RWPE1 (cell line): ENCODE measurements around the gene CLCNKB.
"Not testable (repeated sequence)": the region's sequence is repeated elsewhere in the genome, so short reads cannot be mapped to it uniquely, and the experiment has no call there.

Experiments used
- CTCF ChIA-PET: fragments of 350-600 bp; sonication (Branson Sonifier 250); formaldehyde crosslinking; extraction: SDS; loops from one replicate; lab custom pipeline; 2021; lab: Yijun Ruan, JAX
- POLR2A ChIA-PET: fragments of 400-600 bp; formaldehyde crosslinking; extraction: SDS; loops from one replicate; lab custom pipeline; 2020; ENCODE audit warnings: antibody characterized with exemption; ENCODE audit not compliant: low non-redundant PET; lab: Yijun Ruan, JAX
- DNase-seq: peaks from one replicate; pipeline ENCODE4 v3.0.0; 2012; ENCODE audit warnings: low spot score
- H3K27ac ChIP-seq: fragments of 450-650 bp; 2 replicates; pipeline ENCODE4 v1.5.1; 2017
- TF ChIP-seq, protein P1 (sequence below): fragments of 450-650 bp; conservative IDR thresholded peaks from 2 replicates; pipeline ENCODE4 v1.5.1; 2017; ENCODE audit warnings: low read depth, mild to moderate bottlenecking

CLCNKB gene

DNA sequence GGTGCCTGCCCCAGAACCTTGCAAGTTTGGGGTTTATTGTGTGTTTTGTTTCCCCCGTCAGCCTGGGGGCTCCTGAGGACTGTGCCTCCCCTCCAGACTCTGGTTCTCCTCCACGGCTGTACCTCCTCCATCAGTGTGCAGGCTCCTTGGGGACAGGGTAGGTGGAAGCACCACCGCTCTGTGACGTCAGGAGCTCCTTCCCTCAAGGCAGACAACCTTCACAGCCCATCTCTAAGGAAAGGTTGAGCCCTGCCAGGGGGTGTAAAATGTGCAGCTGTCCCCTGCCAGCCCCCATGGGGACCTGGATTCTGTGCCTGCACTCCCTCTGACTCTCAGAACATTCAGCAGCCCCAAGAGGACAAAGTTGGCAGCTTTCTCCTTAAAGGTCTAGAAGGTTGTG is 25.3 kb upstream of the CLCNKB start:
- H3K27ac ChIP-seq = peak overlapping the region; percentile 25; the same call in 1 of the 2 replicates
- POLR2A ChIA-PET = no interaction called here
- no peak for DNase-seq
- TF ChIP-seq, protein P1, sequence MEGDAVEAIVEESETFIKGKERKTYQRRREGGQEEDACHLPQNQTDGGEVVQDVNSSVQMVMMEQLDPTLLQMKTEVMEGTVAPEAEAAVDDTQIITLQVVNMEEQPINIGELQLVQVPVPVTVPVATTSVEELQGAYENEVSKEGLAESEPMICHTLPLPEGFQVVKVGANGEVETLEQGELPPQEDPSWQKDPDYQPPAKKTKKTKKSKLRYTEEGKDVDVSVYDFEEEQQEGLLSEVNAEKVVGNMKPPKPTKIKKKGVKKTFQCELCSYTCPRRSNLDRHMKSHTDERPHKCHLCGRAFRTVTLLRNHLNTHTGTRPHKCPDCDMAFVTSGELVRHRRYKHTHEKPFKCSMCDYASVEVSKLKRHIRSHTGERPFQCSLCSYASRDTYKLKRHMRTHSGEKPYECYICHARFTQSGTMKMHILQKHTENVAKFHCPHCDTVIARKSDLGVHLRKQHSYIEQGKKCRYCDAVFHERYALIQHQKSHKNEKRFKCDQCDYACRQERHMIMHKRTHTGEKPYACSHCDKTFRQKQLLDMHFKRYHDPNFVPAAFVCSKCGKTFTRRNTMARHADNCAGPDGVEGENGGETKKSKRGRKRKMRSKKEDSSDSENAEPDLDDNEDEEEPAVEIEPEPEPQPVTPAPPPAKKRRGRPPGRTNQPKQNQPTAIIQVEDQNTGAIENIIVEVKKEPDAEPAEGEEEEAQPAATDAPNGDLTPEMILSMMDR = no peak
- CTCF ChIA-PET = no interaction called here

DNA sequence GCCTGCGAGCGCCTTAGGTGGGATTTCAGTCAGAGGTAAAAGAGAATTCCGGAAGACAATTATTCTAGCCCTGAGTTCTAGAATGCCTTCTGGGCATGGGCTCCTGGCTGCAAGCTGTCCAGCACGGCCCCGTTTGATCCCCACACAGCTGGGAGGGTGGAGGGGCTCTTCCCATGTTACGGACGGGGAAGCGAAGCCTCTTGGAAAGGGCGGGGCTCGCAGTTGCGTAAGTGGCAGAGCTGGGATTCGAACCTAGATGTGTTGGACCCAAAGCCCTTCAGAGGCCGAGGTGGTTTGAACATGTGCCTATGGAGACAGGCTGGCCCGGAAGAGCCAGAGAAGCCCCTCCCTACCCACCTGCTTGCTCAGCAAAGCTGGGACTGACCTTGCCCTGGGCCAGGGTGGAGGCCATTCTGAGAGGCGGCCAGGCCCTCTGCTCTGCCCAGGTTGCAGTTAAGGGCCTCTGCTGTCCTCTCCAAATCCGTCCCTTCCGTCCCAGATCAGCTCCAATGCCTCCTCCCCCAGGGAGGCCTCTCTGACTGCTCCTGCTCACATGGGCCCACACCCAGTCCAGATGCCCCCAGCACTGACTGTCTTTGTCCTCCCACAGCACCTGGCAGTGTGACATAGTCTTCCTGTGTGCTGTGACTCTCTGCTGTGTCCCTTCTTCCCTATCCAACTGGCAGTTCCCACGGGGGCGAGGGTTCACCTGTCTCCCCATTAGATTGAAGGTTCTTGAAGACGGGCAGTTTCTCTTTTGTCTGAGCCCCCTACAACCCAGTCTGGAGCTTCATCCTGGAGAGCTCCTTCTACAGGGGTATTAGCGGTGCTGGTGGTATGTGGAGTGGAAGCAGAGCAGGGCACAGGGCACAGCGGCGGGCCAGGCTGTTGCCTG is 24.6 kb upstream of the CLCNKB start:
- ChIA-PET POLR2A (no interaction called here), CTCF (no interaction called here)
- no peak for DNase-seq
- TF ChIP-seq, protein P1 = no peak
- H3K27ac ChIP-seq = no peak overlapping the region

DNA sequence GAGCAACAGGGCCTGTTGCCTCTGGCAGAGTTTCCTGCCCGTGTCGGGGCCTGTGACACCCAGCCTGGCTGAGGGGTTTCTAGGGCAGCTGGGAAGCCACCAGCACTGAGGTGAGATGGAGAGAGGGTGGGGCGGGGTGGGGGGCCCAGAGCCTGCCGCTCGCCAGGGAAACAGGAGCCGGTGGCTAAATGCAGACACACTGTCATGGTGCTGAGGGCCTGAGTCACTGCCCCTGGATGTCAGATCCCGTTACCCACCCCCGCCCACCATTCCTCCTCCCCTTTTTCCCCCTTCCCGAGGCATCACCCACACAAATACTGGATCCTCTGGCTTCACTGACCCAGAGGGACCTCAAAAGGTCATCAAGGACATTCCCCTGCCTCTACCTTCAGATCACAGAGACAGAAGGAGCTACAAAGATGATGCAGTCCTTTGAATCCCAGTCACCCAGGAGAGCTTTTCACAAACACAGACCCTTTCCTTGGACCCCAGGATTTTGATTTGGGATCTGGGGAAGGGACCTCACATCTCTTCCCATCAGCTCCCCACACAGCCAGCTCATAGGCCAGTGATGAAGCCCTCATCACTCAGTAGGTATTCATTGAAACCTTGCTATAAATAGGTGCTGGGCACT is 23.8 kb upstream of the CLCNKB start:
- CTCF ChIA-PET = no interaction called here
- TF ChIP-seq, protein P1 = no peak
- H3K27ac ChIP-seq = no peak overlapping the region
- DNase-seq = no peak
- POLR2A ChIA-PET = no interaction called here

DNA sequence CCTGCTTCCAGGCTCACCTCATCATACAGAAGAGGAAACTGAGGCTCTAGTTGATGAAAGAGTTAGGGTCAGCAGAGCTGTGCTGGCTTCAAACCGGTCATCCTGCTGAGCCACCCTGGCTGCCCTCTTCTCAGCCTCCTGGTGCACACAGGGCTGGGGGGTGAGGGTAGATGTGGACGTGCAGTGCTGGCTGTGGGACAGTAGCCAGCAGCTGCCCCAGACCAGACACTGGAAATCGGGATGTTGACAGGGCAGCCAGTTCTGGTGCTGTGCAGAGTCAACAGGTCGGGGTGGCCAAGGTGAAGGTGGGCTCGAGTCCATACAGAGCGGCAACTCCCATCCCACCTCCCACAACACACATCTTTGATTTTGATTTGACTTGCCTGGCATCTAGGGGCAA is 23.3 kb upstream of the CLCNKB start:
- CTCF ChIA-PET = no interaction called here
- POLR2A ChIA-PET = no interaction called here
- H3K27ac ChIP-seq = no peak overlapping the region
- TF ChIP-seq, protein P1 = no peak
- no peak for DNase-seq

DNA sequence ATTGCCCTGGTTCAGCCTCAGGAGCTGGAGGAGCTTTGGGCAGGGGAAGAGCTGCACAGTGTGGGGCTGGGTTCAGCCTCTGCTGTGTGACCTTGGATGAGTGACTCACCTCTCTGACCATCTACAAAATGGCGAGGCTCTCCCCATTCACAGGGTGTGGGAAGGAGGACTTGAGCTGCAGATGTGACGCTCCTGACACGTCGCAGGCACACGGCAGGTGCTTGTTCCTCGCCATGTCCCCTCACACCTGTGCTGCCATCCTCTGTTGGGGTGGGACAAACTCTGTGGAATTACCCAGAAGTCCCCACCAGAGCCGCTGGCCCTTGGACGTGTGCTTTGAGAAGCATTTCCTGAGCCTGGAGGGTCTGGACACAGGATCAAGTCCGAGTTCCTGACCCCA is 22.7 kb upstream of the CLCNKB start:
- DNase-seq, H3K27ac ChIP-seq, CTCF ChIA-PET, POLR2A ChIA-PET: not testable (repeated sequence)

DNA sequence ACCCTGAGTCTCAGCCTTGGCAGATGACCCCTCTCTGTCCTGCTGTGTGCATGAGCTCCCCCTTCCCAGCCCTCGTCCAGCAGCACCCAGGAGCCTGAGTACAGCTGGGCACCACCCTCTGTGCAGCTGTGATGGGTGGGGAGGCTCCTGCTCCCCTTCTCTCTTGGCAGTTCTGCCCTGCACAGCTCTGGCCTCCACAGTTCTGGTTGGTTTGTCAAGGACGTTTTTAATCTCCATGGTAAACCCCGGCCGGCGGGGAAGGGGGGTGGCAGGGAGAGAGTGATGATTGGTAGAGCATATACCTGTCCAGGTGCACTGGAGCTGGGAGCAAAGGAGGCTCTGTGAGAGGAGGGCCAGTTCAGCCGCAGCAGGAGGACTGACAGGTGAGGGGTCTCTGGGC is 21.9 kb upstream of the CLCNKB start, which contains the start of gene CLCNKA:
CLCNKA (plus strand) TSS at position 356 of the 400 bp plus-strand sequence. CDS start 584 bp downstream, outside the sequence.
- TF ChIP-seq, protein P1 = no peak
- ChIA-PET CTCF (no interaction called here), POLR2A (no interaction called here)
- no peak within 1 kb of the TSS for H3K27ac ChIP-seq
- DNase-seq = no peak
